A549 (cell line): ENCODE measurements around the gene FAM221B. TPM values are rescaled to one million over a fixed set of nuclear protein-coding genes. Genes with fewer than 3 reads are reported as not detected.
A peak's percentile ranks its signal among the peaks of the same experiment; 100 is the strongest.

ENCODE experiments used
- ATAC-seq, 2 experiments: fragments of 200-7000 bp in 1 of 2; fragments of >200 bp in 1 of 2; cut with Nextera tagmentation in 1 of 2; cut with Tn5 transposase in 1 of 2; 3 replicates each; pipeline versions ENCODE4 v1.8.0 to v1.9.1; 2018 to 2020; ENCODE audit warnings: mild to moderate bottlenecking in 1 of 2, moderate library complexity in 1 of 2
- CTCF ChIA-PET: fragments of 300-600 bp; sonication (Branson Sonifier 250); formaldehyde crosslinking; extraction: SDS; loops from one replicate; lab custom pipeline; 2021; ENCODE audit warnings: antibody characterized with exemption, inconsistent platforms; lab: Yijun Ruan, JAX
- POLR2A ChIA-PET: fragments of 350-600 bp; formaldehyde crosslinking; extraction: SDS; loops from one replicate; lab custom pipeline; 2021; ENCODE audit warnings: antibody characterized with exemption, inconsistent platforms; lab: Yijun Ruan, JAX
- DNase-seq, 2 experiments: peaks; one replicate each; pipeline versions ENCODE4 v3.0.0 to v3.0.0-alpha.2; 2011 to 2016; ENCODE audit warnings: low read depth in 1 of 2, low spot score in 1 of 2
- FAIRE-seq: peaks from 2 replicates; lab custom pipeline; 2011; peaks lifted over from hg19 to GRCh38; lab: Jason Lieb, UNC
- H3K27ac ChIP-seq, 2 experiments: fragments of >200 bp; sonication (Bioruptor Twin); formaldehyde crosslinking; 3 replicates each; pipeline ENCODE4 v1.5.1; 2016 to 2017
- H3K4me1 ChIP-seq: fragments of >200 bp; sonication (Bioruptor Twin); formaldehyde crosslinking; 3 replicates; pipeline ENCODE4 v1.6.1; 2016
- H3K4me2 ChIP-seq: fragments of >200 bp; sonication (Bioruptor Twin); formaldehyde crosslinking; 3 replicates; pipeline ENCODE4 v1.6.1; 2016
- H3K4me3 ChIP-seq: fragments of >200 bp; sonication (Bioruptor Twin); formaldehyde crosslinking; 3 replicates; pipeline ENCODE4 v1.5.1; 2016
- H3K9me3 ChIP-seq: fragments of >200 bp; sonication (Bioruptor Twin); formaldehyde crosslinking; 3 replicates; pipeline ENCODE4 v1.6.1; 2016
- CBX2 ChIP-seq: fragments of 200-600 bp; sonication (generic); IDR thresholded peaks from 2 replicates; pipeline ENCODE4 v1.6.1; 2016; ENCODE audit warnings: low read depth, mild to moderate bottlenecking, borderline replicate concordance
- CHD2 ChIP-seq: fragments of 150-350 bp; IDR thresholded peaks from 2 replicates; pipeline ENCODE4 v1.6.1; 2014; ENCODE audit warnings: low read length; ENCODE audit not compliant: partially characterized antibody
- CTCF ChIP-seq: fragments of >200 bp; sonication (Bioruptor Twin); formaldehyde crosslinking; IDR thresholded peaks from 3 replicates; pipeline ENCODE4 v1.5.1; 2016
- E2F6 ChIP-seq: IDR thresholded peaks from 2 replicates; pipeline ENCODE4 v1.6.1; 2012; ENCODE audit warnings: low read depth, borderline replicate concordance
- EHF ChIP-seq: fragments of 250-450 bp; sonication (Bioruptor Pico); IDR thresholded peaks from 2 replicates; pipeline ENCODE4 v1.5.0; 2020; ENCODE audit warnings: mild to moderate bottlenecking
- EP300 ChIP-seq, 2 experiments: fragments of >200 bp; sonication (Bioruptor Twin); formaldehyde crosslinking; IDR thresholded peaks; 2 replicates in 1 of 2; 3 replicates in 1 of 2; pipeline ENCODE4 v1.6.1; 2016 to 2017
- GATA3 ChIP-seq: IDR thresholded peaks from 2 replicates; pipeline ENCODE4 v1.6.1; 2012; ENCODE audit warnings: borderline replicate concordance
- HES2 ChIP-seq: fragments of >200 bp; sonication (Bioruptor Twin); formaldehyde crosslinking; IDR thresholded peaks from 2 replicates; pipeline ENCODE4 v1.6.1; 2016
- HOXA7 ChIP-seq: fragments of 250-450 bp; sonication (Bioruptor Pico); IDR thresholded peaks from 2 replicates; pipeline ENCODE4 v1.5.0; 2020; ENCODE audit warnings: mild to moderate bottlenecking, moderate library complexity
- JUN ChIP-seq, 2 experiments: fragments of >200 bp; sonication (Bioruptor Twin); formaldehyde crosslinking; IDR thresholded peaks; 2 replicates in 1 of 2; 3 replicates in 1 of 2; pipeline ENCODE4 v1.6.1; 2016 to 2017
- MAX ChIP-seq: IDR thresholded peaks from 2 replicates; pipeline ENCODE4 v1.6.1; 2012
- NPAS2 ChIP-seq: fragments of 250-450 bp; sonication (Bioruptor Pico); IDR thresholded peaks from 2 replicates; pipeline ENCODE4 v1.8.0; 2022; ENCODE audit warnings: mild to moderate bottlenecking, moderate library complexity, borderline replicate concordance
- PHF8 ChIP-seq: fragments of 200-600 bp; sonication (generic); IDR thresholded peaks from 2 replicates; pipeline ENCODE4 v1.6.1; 2016; ENCODE audit warnings: low read depth, mild to moderate bottlenecking, antibody characterized with exemption, moderate library complexity, borderline replicate concordance
- RCOR1 ChIP-seq: fragments of 150-350 bp; IDR thresholded peaks from 2 replicates; pipeline ENCODE4 v1.6.1; 2014; ENCODE audit warnings: antibody characterized with exemption, low read length, low read depth
- RFX5 ChIP-seq: fragments of 450-650 bp; IDR thresholded peaks from 2 replicates; pipeline ENCODE4 v1.7.1; 2014; ENCODE audit warnings: antibody characterized with exemption, mild to moderate bottlenecking, moderate library complexity
- TP53 ChIP-seq: fragments of 250-450 bp; sonication (Bioruptor Pico); IDR thresholded peaks from 2 replicates; pipeline ENCODE4 v1.5.0; 2021; ENCODE audit warnings: mild to moderate bottlenecking, moderate library complexity
- USF2 ChIP-seq: fragments of 450-650 bp; IDR thresholded peaks from 2 replicates; pipeline ENCODE4 v1.6.1; 2014; ENCODE audit warnings: antibody characterized with exemption
- ZC3H11A ChIP-seq: fragments of 450-650 bp; IDR thresholded peaks from 2 replicates; pipeline ENCODE4 v1.6.1; 2014; ENCODE audit warnings: antibody characterized with exemption, mild to moderate bottlenecking
- ZNF302 ChIP-seq: fragments of 250-450 bp; sonication (Bioruptor Pico); IDR thresholded peaks from 2 replicates; pipeline ENCODE4 v1.9.0; 2021; ENCODE audit warnings: inconsistent platforms, mild to moderate bottlenecking, moderate library complexity
- WGBS: methylation state at CpG from one replicate; pipeline ENCODE4 v1.1.6; 2017; ENCODE audit errors: missing lambda C conversion rate; 5-methylcytosine and 5-hydroxymethylcytosine counted together
- polyA plus RNA-seq, 4 experiments: library from polyadenylated mRNA; depleted of rRNA in 3 of 4; stranded (reverse); fragments of >200 nt; fragmentation: RNase III in 1 of 4; extraction: RNeasy Plus Mini Kit Qiagen cat#74134 plus additional on column Dnase treatment in 1 of 4; gene quantifications; 2 replicates in 3 of 4; 3 replicates in 1 of 4; pipeline ENCODE4 v1.2.3, GENCODE V29; 2011 to 2017

FAM221B gene
- polyA plus RNA-seq, 2 of the 4 experiments (the other 2 are of a cell fraction), result not detected

GRCh38 chr9:35820076-35820475, 8.5 kb downstream of the FAM221B start:
- TF ChIP-seq EHF (CRISPR knock-in tag), result no peak
- TF ChIP-seq CTCF, result no peak
- TF ChIP-seq EP300 (IDR thresholded peaks at IDR 0.05), result no peak
- TF ChIP-seq USF2, result no peak
- TF ChIP-seq MAX, result no peak
- no peak for TF ChIP-seq ZNF302 (CRISPR knock-in tag)
- no peak for TF ChIP-seq ZC3H11A
- no peak for TF ChIP-seq HOXA7 (CRISPR knock-in tag)
- ChIA-PET POLR2A (no interaction called here), CTCF (interaction anchor here (1.2 to 3.3 kb wide), 3 partner anchors 62 to 126 kb away, joined by 3 to 16 read pairs (median 4); no protein-coding TSS in a partner anchor)
- Histone ChIP-seq H3K4me2 (no peak overlapping the region), H3K27ac (no peak overlapping the region), H3K9me3 (no peaks in the 10 kb centered on the region), H3K4me1 (no peaks in the 10 kb centered on the region), H3K4me3 (no peak overlapping the region)
- no peak for DNase-seq
- no peak for ATAC-seq
- no peak for FAIRE-seq

- FAIRE-seq, result no peak
- TF ChIP-seq PHF8 (no peak), E2F6 (no peak), GATA3 (no peak), NPAS2 (CRISPR knock-in tag) (no peak), ZC3H11A (no peak), RFX5 (no peak), JUN (IDR thresholded peaks at IDR 0.05) (no peak)
- 60% methylated on average over 3 of the region's 3 CpGs for WGBS
Observed at GRCh38 chr9:35818341-35818740, 10.2 kb downstream of the FAM221B start.

GRCh38 chr9:35816708-35817107, 11.8 kb downstream of the FAM221B start:
- ChIA-PET POLR2A (no interaction called here), CTCF (interaction anchor here (1.4 kb wide), 1 partner anchor 108 kb away, joined by 5 read pairs; no protein-coding TSS in a partner anchor)
- peaks cover 19% of the 10 kb centered on the region for H3K4me1 ChIP-seq
- TF ChIP-seq TP53 (CRISPR knock-in tag) (no peak), HES2 (no peak), ZNF302 (CRISPR knock-in tag) (no peak), CBX2 (no peak), RCOR1 (no peak), CHD2 (no peak)
- no peak overlapping the region for H3K4me2 ChIP-seq
- H3K4me3 ChIP-seq, result no peak overlapping the region
- ATAC-seq, result no peak
- H3K9me3 ChIP-seq, result no peaks in the 10 kb centered on the region
- DNase-seq, result peak; percentile 32 to 46
- no peak overlapping the region for H3K27ac ChIP-seq
- no peak for FAIRE-seq
- WGBS, result 50% methylated on average over 1 of the region's 1 CpG

More at GRCh38 chr9:35818341-35818740, 10.2 kb downstream of the FAM221B start:
- H3K9me3 ChIP-seq, result no peaks in the 10 kb centered on the region
- ChIA-PET CTCF (no interaction called here), POLR2A (no interaction called here)
- no peak overlapping the region for H3K4me3 ChIP-seq
- H3K27ac ChIP-seq, result no peak overlapping the region
- ATAC-seq (no peak), DNase-seq (no peak)
- no peak overlapping the region for H3K4me2 ChIP-seq
- H3K4me1 ChIP-seq, result peaks cover 9% of the 10 kb centered on the region
